Loucy (cell line): Measurements from ENCODE around the gene PLAAT2.

Experiments
- H2AFZ ChIP-seq: fragments of 200-600 bp; sonication (generic); 2 replicates; pipeline ENCODE4 v1.6.0; 2016; ENCODE audit warnings: antibody characterized with exemption, mild to moderate bottlenecking, low read length, moderate library complexity
- H3F3A ChIP-seq: fragments of 200-600 bp; 2 replicates; pipeline ENCODE4 v1.6.0; 2016; ENCODE audit warnings: antibody characterized with exemption, low read depth, mild to moderate bottlenecking
- H3K27me3 ChIP-seq: fragments of 200-600 bp; sonication (generic); 2 replicates; pipeline ENCODE4 v1.6.1; 2014; ENCODE audit warnings: low read length, mild to moderate bottlenecking; ENCODE audit not compliant: insufficient read depth, poor library complexity, severe bottlenecking
- H3K36me3 ChIP-seq: fragments of 200-600 bp; sonication (generic); 2 replicates; pipeline ENCODE4 v1.6.1; 2016; ENCODE audit warnings: low read length; ENCODE audit not compliant: insufficient read depth
- H3K4me1 ChIP-seq: fragments of 200-600 bp; sonication (generic); 2 replicates; pipeline ENCODE4 v1.5.1; 2014; ENCODE audit warnings: low read length, mild to moderate bottlenecking; ENCODE audit not compliant: insufficient read depth, poor library complexity, severe bottlenecking
- H3K4me2 ChIP-seq: fragments of 200-600 bp; sonication (generic); 2 replicates; pipeline ENCODE4 v1.6.0; 2014; ENCODE audit warnings: antibody characterized with exemption, low read length, low read depth, mild to moderate bottlenecking; ENCODE audit not compliant: poor library complexity, severe bottlenecking
- H3K4me3 ChIP-seq: fragments of 200-600 bp; sonication (generic); 2 replicates; pipeline ENCODE4 v1.5.1; 2014; ENCODE audit warnings: low read length, mild to moderate bottlenecking, mixed read lengths; ENCODE audit not compliant: poor library complexity, severe bottlenecking
- H3K79me2 ChIP-seq: fragments of 200-600 bp; sonication (generic); 2 replicates; pipeline ENCODE4 v1.6.1; 2014; ENCODE audit warnings: low read length; ENCODE audit not compliant: insufficient read depth
- H3K9ac ChIP-seq: fragments of 200-600 bp; sonication (generic); 2 replicates; pipeline ENCODE4 v1.6.0; 2014; ENCODE audit warnings: mild to moderate bottlenecking, low read depth, low read length, moderate library complexity; ENCODE audit not compliant: poor library complexity, severe bottlenecking
- H3K9me2 ChIP-seq: fragments of 200-600 bp; sonication (generic); replicated peaks from 2 replicates; pipeline ENCODE4 v1.6.1; 2016; ENCODE audit warnings: low read depth, low read length, mixed read lengths
- H3K9me3 ChIP-seq: fragments of 200-600 bp; sonication (generic); 2 replicates; pipeline ENCODE4 v1.6.1; 2014; ENCODE audit warnings: mild to moderate bottlenecking, antibody characterized with exemption, low read length, low read depth; ENCODE audit not compliant: insufficient read depth
- H4K20me1 ChIP-seq: fragments of 200-600 bp; sonication (generic); 2 replicates; pipeline ENCODE4 v1.6.0; 2014; ENCODE audit warnings: antibody characterized with exemption, low read length, mild to moderate bottlenecking; ENCODE audit not compliant: insufficient read depth, poor library complexity, severe bottlenecking
- EZH2phosphoT487 ChIP-seq: fragments of 200-600 bp; IDR thresholded peaks from 2 replicates; pipeline ENCODE4 v1.6.1; 2018; ENCODE audit warnings: antibody characterized with exemption, mild to moderate bottlenecking, moderate library complexity, borderline replicate concordance
- TF ChIP-seq, protein P1 (sequence below): fragments of 200-600 bp; sonication (generic); conservative IDR thresholded peaks from 2 replicates; pipeline ENCODE4 v1.5.1; 2014; ENCODE audit warnings: mild to moderate bottlenecking, antibody characterized with exemption, low read length

PLAAT2 gene

DNA sequence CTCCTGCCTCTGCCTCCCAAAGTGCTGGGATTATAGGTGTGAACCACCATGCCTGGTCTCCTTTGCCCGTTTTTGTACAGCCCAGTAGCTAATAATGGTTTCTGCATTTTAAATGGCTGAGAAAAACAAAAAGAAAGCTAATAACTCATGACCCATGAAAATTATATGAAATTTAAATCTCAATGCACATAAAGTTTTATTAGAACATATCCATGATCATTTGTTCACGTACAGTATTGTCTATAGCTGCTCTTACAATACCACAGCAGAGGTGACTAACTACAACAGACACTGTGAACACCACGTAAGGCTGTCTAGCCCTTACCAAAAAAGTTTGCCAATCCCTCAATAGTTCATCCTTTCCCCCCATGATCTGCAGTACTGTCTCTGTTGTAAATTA lies 6.4 kb upstream of the PLAAT2 start:
- peaks cover 24% of the 10 kb centered on the region for H3K4me1 ChIP-seq
- no peak overlapping the region for H3K4me2 ChIP-seq
- H3K9me3 ChIP-seq: no peaks in the 10 kb centered on the region
- H4K20me1 ChIP-seq: no peaks in the 10 kb centered on the region
- H3K27me3 ChIP-seq: no peaks in the 10 kb centered on the region
- H3K9ac ChIP-seq: no peak overlapping the region
- H3F3A ChIP-seq: no peaks in the 10 kb centered on the region
- H3K4me3 ChIP-seq: no peak overlapping the region
- no peaks in the 10 kb centered on the region for H3K9me2 ChIP-seq
- no peak overlapping the region for H2AFZ ChIP-seq
- no peaks in the 10 kb centered on the region for H3K79me2 ChIP-seq
- H3K36me3 ChIP-seq: no peaks in the 10 kb centered on the region
- TF ChIP-seq, protein P1, sequence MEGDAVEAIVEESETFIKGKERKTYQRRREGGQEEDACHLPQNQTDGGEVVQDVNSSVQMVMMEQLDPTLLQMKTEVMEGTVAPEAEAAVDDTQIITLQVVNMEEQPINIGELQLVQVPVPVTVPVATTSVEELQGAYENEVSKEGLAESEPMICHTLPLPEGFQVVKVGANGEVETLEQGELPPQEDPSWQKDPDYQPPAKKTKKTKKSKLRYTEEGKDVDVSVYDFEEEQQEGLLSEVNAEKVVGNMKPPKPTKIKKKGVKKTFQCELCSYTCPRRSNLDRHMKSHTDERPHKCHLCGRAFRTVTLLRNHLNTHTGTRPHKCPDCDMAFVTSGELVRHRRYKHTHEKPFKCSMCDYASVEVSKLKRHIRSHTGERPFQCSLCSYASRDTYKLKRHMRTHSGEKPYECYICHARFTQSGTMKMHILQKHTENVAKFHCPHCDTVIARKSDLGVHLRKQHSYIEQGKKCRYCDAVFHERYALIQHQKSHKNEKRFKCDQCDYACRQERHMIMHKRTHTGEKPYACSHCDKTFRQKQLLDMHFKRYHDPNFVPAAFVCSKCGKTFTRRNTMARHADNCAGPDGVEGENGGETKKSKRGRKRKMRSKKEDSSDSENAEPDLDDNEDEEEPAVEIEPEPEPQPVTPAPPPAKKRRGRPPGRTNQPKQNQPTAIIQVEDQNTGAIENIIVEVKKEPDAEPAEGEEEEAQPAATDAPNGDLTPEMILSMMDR: no peak
- TF ChIP-seq EZH2phosphoT487: no peak

DNA sequence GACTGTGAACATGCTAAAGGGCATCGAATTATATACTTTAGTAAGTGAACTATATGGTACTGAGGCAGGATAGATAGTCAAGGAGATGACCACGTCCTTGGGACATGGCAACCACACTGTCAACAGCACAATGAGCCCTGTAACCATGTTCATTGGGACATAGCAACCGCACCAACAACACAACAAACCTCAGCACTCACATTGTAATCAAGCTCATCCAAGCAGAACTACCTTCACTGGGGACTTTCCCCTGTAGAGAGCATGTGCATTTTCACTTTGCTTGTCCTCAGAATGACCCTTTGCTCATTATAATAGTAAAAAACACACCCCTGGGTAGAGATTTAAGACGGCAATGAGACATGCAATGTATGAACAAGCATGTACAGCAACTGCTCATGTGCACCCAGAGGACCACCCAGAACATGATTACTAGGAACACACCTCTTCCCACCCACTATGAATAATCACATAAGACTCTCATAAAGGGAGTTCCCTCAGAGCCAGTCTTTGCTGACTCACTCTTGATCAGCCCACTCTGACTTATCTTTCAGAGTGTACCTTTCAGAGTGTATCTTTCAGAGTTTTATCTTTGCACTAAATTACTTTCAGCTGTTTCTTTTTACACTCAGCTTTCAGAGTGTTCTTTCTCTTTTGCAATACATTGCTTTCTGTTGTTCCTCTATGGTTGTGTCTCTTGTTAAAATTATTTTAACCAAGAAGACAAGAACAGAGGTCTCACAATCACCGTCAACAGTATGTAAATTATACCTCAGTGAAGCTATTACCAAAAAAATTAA lies 4.1 kb upstream of the PLAAT2 start:
- no peaks in the 10 kb centered on the region for H3K9me2 ChIP-seq
- H3K4me2 ChIP-seq: peak overlapping the region; percentile 47
- H2AFZ ChIP-seq: no peak overlapping the region
- H4K20me1 ChIP-seq: no peaks in the 10 kb centered on the region
- H3K4me3 ChIP-seq: peak overlapping the region; percentile 28
- TF ChIP-seq EZH2phosphoT487: no peak
- TF ChIP-seq, protein P1: no peak
- H3F3A ChIP-seq: no peaks in the 10 kb centered on the region
- peaks cover 19% of the 10 kb centered on the region for H3K4me1 ChIP-seq
- H3K27me3 ChIP-seq: no peaks in the 10 kb centered on the region
- no peak overlapping the region for H3K9ac ChIP-seq
- H3K9me3 ChIP-seq: no peaks in the 10 kb centered on the region
- H3K79me2 ChIP-seq: no peaks in the 10 kb centered on the region
- no peaks in the 10 kb centered on the region for H3K36me3 ChIP-seq

DNA sequence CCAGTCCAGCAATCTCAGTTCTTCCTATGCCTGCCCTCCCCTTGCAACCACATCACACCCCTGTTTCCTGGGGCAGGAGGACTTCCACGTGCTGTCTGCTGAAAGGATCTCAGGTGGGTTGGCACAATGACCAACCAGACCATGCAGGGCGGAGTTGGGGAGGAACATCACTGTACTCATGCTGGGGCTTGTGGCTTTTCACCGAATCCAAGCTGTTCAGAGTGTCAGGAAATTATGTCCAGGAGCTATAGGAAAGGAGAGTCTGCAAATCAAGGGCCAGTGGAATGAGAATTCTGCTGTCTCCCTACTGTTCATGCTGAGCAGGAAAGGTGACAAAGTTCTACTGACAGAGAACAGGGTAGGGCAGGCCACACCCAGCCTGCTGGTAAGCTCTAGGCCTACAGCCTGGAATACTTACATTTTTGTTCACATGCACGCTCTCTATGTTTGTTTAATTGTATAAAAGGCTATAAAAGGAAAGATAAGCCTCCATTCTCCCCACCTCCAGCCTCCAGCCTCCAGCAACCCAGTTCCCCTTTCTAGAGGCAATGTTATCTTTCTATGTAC lies 1.7 kb upstream of the PLAAT2 start:
- TF ChIP-seq EZH2phosphoT487: no peak
- TF ChIP-seq, protein P1: no peak
- Histone ChIP-seq H2AFZ (no peak overlapping the region), H3K27me3 (no peaks in the 10 kb centered on the region), H3K4me1 (peaks cover 34% of the 10 kb centered on the region), H3K9me2 (no peaks in the 10 kb centered on the region), H4K20me1 (no peaks in the 10 kb centered on the region), H3K9me3 (no peaks in the 10 kb centered on the region), H3K36me3 (no peaks in the 10 kb centered on the region), H3K9ac (no peak overlapping the region), H3K79me2 (no peaks in the 10 kb centered on the region), H3F3A (no peaks in the 10 kb centered on the region), H3K4me3 (no peak overlapping the region), H3K4me2 (no peak overlapping the region)
